Limb (tissue), 2 donors: Measurements from ENCODE around the gene NUBP2.

Experiments used
- DNase-seq, 2 donors: peaks; one replicate each; pipeline ENCODE4 v3.0.0-alpha.2; 2016; ENCODE audit errors: extremely low spot score in 2 of 2

Gene NUBP2

DNA sequence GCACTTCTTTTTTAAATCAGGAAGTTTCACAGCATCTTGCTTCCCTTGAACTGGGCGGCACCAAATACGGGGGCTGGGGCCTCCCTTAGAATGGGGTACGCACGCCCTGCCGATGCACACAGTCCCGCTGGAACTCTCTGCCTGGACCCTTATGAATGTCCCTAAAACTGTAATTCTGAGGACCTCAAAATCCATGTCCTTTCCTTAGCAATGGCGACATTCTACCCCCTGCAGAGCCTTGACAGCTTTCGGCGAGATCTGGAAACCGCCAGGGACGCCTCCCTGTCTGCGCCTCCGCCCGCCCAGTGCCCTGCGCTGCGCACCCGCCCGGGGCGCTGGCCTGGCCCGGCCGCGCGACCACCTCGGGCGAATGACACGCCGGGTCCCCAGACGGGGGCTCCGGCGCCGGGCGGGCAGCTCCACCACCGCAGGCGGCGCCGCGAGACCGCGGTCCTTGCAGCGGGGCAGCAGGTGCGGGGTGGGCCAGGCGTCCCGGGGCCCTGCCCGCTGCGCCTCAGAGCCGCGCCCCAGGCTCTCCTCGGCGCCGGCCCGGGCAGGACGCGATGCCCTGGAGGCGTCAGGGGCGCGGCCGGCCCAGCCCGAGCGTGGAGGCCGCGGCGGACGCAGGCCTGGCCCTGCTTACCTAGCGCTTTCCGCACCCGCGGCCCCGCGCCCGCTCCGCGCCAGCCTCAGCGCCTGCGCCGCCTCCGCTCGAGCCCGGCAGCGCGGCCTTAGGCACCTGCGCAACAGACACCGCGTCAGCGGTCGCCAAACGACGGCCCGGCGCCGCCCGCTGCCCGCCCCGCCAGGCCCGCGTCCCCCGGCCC, 43.3 kb downstream of the NUBP2 start:
- no peak for DNase-seq

DNA sequence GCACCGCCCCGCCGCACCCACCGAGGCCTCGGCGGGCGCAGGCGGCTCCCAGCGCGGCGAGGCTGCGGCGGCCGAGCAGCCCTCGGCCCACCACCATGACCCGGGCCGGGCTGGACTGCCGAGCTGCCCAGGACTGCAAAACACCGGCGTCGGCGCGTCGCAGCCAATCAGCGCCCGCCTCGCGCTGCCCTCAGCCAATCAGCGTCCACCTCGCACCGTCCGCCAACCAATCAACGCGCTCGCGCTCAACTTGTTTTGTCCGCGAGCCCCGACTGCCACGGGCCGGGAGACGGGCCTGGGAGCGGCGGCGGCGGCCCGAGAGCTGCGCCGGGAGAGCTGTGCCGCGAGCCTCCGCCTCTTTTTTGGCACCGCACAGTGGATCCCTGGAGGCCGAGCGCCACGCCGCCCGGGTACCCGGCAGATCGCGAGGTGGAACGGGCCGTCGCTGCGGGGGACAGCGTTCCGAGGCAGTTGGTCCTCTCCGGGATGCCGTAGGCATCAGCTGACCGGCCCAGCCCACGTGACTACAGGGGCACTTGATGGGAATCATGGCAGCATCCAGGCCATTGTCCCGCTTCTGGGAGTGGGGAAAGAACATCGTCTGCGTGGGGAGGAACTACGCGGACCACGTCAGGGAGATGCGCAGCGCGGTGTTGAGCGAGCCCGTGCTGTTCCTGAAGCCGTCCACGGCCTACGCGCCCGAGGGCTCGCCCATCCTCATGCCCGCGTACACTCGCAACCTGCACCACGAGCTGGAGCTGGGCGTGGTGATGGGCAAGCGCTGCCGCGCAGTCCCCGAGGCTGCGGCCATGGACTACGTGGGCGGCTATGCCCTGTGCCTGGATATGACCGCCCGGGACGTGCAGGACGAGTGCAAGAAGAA, 44.2 kb downstream of the NUBP2 start, which contains the start of the genes FAHD1 and HAGH:
Gene FAHD1 (plus strand): TSS at position 516 of the 883 bp plus-strand sequence. CDS start 33 bp downstream, at position 549.
Gene HAGH (minus strand): TSS at position 135 of the 883 bp plus-strand sequence. CDS start 38 bp downstream, at position 97.
- peak; percentile 95 to 97 for DNase-seq

DNA sequence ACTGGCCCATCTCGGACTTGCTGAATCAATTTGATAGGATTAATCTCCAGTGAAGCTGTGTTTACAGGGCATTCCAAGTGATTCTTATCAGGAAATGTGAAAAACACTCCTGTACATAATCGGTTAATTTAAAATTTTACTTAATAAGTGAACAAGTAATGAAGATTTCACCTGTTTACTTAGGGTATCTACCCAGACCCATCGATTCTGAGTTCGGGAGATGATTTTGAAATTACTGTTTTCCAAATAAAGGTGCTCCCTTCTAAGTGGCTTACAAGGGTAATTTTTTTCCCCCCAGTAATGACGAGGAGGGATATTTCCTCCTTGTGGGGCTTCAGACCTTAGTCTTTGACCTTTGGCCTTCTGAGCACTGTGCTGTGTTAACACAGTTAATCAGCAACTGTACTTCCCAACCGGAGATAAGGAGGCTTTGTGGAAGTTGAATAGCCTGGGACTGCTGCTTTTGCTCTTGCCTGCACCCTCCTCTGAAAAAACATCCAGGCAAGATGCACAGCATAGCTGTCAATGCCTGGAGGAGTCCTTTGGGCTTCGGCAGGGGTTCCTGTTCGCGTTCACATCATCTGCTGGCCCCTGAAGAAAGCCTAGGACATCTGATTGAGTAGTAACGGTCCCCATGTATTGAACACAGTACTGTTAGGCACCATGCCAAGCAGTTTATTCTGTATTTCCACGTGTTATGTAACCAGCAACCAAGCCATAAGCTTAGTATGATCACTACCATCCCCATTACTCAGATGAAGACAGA, 46.1 kb downstream of the NUBP2 start:
- DNase-seq: no peak

DNA sequence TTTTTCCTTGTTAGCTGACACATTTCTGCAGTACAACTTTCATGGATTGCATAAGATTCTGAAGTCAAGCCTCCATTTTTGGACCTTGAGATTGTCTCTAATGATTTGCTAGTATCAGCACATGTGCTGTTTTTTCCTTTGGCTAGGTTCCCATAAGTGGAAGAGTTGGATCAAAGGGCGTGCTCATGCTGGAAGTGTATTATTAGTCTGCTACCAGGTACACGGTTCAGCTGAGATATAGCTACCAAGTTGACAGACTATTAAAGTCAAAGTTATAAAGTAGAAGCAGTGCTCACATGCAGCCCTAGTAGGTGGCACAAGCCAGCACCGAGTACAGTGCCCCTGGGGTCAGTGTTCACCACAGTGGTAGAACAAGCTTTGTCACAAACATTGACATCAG, 47.5 kb downstream of the NUBP2 start:
- DNase-seq: no peak

DNA sequence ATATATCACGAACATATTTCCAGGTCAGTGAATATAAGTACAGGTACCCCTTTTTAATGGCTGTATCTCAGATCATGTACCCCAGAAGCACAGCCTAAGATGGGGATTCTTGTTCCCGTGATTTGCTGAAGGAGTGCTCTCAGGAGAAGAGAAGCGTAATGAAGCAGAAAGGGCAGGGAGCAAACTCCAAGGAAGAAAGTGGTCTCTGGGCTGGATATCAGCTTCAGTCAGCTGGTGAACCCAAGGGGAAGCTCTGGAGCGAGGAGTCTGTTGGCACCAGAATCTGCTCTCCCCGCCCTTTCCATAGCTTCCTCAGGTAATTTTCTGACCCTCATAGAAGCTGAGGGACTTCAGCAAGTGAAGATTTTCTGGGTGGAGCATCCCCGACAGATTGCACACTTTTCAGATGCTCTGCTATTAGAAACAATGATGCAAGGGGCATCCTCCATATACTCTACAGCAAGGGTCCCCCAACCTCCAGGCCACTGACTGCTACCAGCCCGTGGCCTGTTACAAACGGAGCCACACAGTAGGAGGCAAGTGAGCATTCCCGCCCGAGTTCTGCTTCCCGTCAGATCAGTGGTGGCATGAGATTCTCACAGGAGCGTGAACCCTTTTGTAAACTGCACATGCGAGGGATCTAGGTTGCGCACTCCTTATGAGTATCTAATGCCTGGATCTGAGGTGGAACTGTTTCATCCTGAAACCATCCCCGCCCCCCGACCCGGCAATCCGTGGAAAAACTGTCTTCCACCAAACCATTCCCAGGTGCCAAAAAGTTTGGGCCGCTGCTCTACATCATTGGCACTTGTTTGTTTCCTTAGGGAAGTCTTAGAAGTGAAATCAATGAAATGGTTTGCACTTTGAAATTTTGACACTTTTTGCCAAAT, 48.7 kb downstream of the NUBP2 start:
- no peak for DNase-seq

DNA sequence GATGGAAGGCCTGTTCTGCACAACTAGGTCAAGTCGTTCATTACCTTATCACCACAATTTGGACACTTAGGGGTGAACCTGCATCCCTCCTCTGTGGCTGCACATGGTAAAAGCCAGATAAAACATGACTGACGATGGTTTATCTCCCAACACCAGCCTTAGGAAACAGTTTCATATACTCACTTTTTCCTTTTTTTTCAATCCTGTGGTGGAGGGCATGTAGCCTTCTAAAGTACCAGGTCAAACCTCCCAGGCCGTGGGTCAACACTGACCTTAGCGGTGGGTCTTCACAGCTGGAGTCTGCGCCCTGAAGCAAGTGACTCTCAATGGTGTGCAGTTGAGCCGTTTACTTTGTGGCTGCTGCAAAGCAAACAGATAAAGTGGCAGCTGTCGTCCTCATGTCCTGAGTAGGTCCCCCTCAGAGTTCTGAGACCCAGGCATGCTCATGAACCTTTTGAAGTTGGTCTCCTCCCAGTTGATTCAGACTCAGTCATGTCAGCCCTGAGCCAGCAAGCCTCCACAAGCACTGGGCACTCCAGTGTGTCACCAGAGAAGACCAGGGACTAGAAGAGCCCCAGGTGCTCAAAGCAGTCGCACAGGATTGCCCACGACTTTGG, 50.2 kb downstream of the NUBP2 start:
- DNase-seq: no peak

DNA sequence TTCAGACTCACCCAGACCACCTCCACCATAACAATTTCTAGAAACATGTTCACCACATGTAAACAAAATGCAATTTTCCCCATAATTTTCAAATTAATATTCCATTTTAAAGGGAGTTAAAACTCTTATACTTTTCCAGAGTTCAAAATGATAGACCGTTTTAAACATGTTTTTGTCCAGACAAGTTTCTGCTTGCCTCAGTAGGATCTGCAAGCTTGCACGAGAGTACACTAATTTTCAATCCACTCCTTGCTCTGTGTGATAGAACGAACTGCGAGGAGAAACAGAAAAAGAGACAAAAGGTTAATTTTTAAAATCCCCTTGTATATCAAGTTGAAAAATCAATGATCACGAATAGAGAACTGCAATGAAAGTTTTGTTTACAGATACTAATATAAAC, 51.3 kb downstream of the NUBP2 start:
- no peak for DNase-seq
